ENCODE data around the gene IRF1.
"Not testable (repeated sequence)": the region's sequence is repeated elsewhere in the genome, so short reads cannot be mapped to it uniquely, and the experiment has no call there.

The IRF1 gene

GRCh38 chr5:132490484-132491367 lies at the start of gene IRF1:
Gene IRF1, minus strand, starts transcription at chr5:132490773. Its CDS starts 1,295 bp downstream, at chr5:132489478.
- peak; percentile 95 for DNase-seq (ENCODE audit: low read depth)

- no peak for DNase-seq (ENCODE audit: low read depth)
These were observed 49.6 kb upstream of the IRF1 start for GRCh38 chr5:132540149-132540548.

GRCh38 chr5:132539716-132540115 lies 49.1 kb upstream of the IRF1 start:
- DNase-seq (ENCODE audit: low read depth), result no peak

- no peak for DNase-seq (ENCODE audit: low read depth)
These were observed 40.4 kb upstream of the IRF1 start for GRCh38 chr5:132530946-132531345.

GRCh38 chr5:132528866-132529634 lies 38.5 kb upstream of the IRF1 start:
- DNase-seq (ENCODE audit: low read depth), result no peak

- no peak for DNase-seq (ENCODE audit: low read depth)
These were observed 37.4 kb upstream of the IRF1 start for GRCh38 chr5:132528021-132528420.

GRCh38 chr5:132526974-132527564 lies 36.5 kb upstream of the IRF1 start:
- no peak for DNase-seq (ENCODE audit: low read depth)

GRCh38 chr5:132526290-132526973 lies 35.9 kb upstream of the IRF1 start:
- peak; percentile 22 for DNase-seq (ENCODE audit: low read depth)

GRCh38 chr5:132525299-132525724 lies 34.7 kb upstream of the IRF1 start:
- no peak for DNase-seq (ENCODE audit: low read depth)

- not testable (repeated sequence) for DNase-seq (ENCODE audit: low read depth)
These were observed 34.3 kb upstream of the IRF1 start for GRCh38 chr5:132524877-132525276.

GRCh38 chr5:132522067-132522466 lies 31.5 kb upstream of the IRF1 start:
- DNase-seq (ENCODE audit: low read depth), result not testable (repeated sequence)

GRCh38 chr5:132513618-132514336 lies 23.2 kb upstream of the IRF1 start:
- DNase-seq (ENCODE audit: low read depth), result not testable (repeated sequence)

- peak; percentile 57 for DNase-seq (ENCODE audit: low read depth)
These were observed 19.5 kb upstream of the IRF1 start for GRCh38 chr5:132510076-132510475.

GRCh38 chr5:132506094-132506692 lies 15.6 kb upstream of the IRF1 start:
- DNase-seq (ENCODE audit: low read depth), result peak; percentile 93

GRCh38 chr5:132505641-132506040 lies 15.1 kb upstream of the IRF1 start:
- no peak for DNase-seq (ENCODE audit: low read depth)

- no peak for DNase-seq (ENCODE audit: low read depth)
These were observed 14.2 kb upstream of the IRF1 start for GRCh38 chr5:132504746-132505145.

GRCh38 chr5:132503244-132503643 lies 12.7 kb upstream of the IRF1 start:
- DNase-seq (ENCODE audit: low read depth), result no peak

GRCh38 chr5:132501961-132502931 lies 11.7 kb upstream of the IRF1 start:
- no peak for DNase-seq (ENCODE audit: low read depth)

- no peak for DNase-seq (ENCODE audit: low read depth)
These were observed 11.0 kb upstream of the IRF1 start for GRCh38 chr5:132501629-132501956.

All from GM04504 (cell line).